Glutamatergic neuron (in vitro differentiated cells): ENCODE data around the gene ZNF70. TPM values are rescaled to one million over a fixed set of nuclear protein-coding genes. Genes with fewer than 3 reads are reported as not detected.
A peak's percentile ranks its signal among the peaks of the same experiment; 100 is the strongest.

ENCODE experiments used
- DNase-seq: peaks from one replicate; pipeline ENCODE4 v3.0.0; 2022
- H3K27ac Mint-ChIP-seq: one replicate; pipeline ENCODE4 v1.8.0; 2020; ENCODE audit warnings: mild to moderate bottlenecking, mixed read lengths, inconsistent platforms; ENCODE audit not compliant: unreplicated experiment
- H3K27me3 Mint-ChIP-seq: one replicate; pipeline ENCODE4 v1.8.0; 2020; ENCODE audit warnings: mild to moderate bottlenecking, moderate library complexity, mixed read lengths, inconsistent platforms; ENCODE audit not compliant: unreplicated experiment
- H3K36me3 Mint-ChIP-seq: one replicate; pipeline ENCODE4 v1.8.0; 2020; ENCODE audit warnings: mild to moderate bottlenecking, mixed read lengths, inconsistent platforms; ENCODE audit not compliant: unreplicated experiment
- H3K4me1 Mint-ChIP-seq: one replicate; pipeline ENCODE4 v1.8.0; 2020; ENCODE audit warnings: mild to moderate bottlenecking, low read depth, mixed read lengths, inconsistent platforms; ENCODE audit not compliant: unreplicated experiment
- H3K4me3 Mint-ChIP-seq: one replicate; pipeline ENCODE4 v1.8.0; 2020; ENCODE audit warnings: mild to moderate bottlenecking, mixed read lengths, inconsistent platforms; ENCODE audit not compliant: unreplicated experiment
- H3K9me3 Mint-ChIP-seq: one replicate; pipeline ENCODE4 v1.8.0; 2020; ENCODE audit warnings: mild to moderate bottlenecking, moderate library complexity, mixed read lengths, inconsistent platforms; ENCODE audit not compliant: unreplicated experiment
- CTCF ChIP-seq: fragments of 200-600 bp; sonication (generic); IDR thresholded peaks from one replicate; pipeline ENCODE4 v1.5.0; 2021; ENCODE audit not compliant: partially characterized antibody, unreplicated experiment
- total RNA-seq: library from RNA; stranded (reverse); fragmentation: NEBNext Ultra II Directional; extraction: Animal tissue kit (Norgen Biotek cat#: 25700); gene quantifications from one replicate; pipeline ENCODE4 v1.2.1, GENCODE V29; 2021; ENCODE audit not compliant: unreplicated experiment

ZNF70 gene
- total RNA-seq, 1 donor from 2014 or later, result 9.0 TPM

- no peak for TF ChIP-seq CTCF
- H3K4me1 Mint-ChIP-seq, result peaks cover 4% of the 10 kb centered on the region
- peaks cover 8% of the 10 kb centered on the region for H3K27me3 Mint-ChIP-seq
- no peaks in the 10 kb centered on the region for H3K36me3 Mint-ChIP-seq
- DNase-seq, result no peak
- peaks cover 2% of the 10 kb centered on the region for H3K9me3 Mint-ChIP-seq
- peak overlapping the region; percentile 52 for H3K4me3 Mint-ChIP-seq
- H3K27ac Mint-ChIP-seq, result peak overlapping the region; percentile 62
Measured at GRCh38 chr22:23764899-23765881, 14.3 kb upstream of the ZNF70 start.

- Mint-ChIP-seq H3K9me3 (no peaks in the 10 kb centered on the region), H3K27ac (no peak overlapping the region), H3K4me1 (peaks cover 2% of the 10 kb centered on the region), H3K27me3 (peaks cover 3% of the 10 kb centered on the region), H3K36me3 (no peaks in the 10 kb centered on the region), H3K4me3 (no peak overlapping the region)
- no peak for DNase-seq
- no peak for TF ChIP-seq CTCF
Measured at GRCh38 chr22:23763954-23764353, 13.0 kb upstream of the ZNF70 start.

- no peak overlapping the region for H3K4me3 Mint-ChIP-seq
- peaks cover 3% of the 10 kb centered on the region for H3K27me3 Mint-ChIP-seq
- H3K9me3 Mint-ChIP-seq, result no peaks in the 10 kb centered on the region
- peaks cover 2% of the 10 kb centered on the region for H3K4me1 Mint-ChIP-seq
- no peak overlapping the region for H3K27ac Mint-ChIP-seq
- TF ChIP-seq CTCF, result no peak
- no peaks in the 10 kb centered on the region for H3K36me3 Mint-ChIP-seq
- DNase-seq, result no peak
Measured at GRCh38 chr22:23763579-23763945, 12.7 kb upstream of the ZNF70 start.

GRCh38 chr22:23762842-23763578, 12.1 kb upstream of the ZNF70 start, which contains the start of gene C22orf15:
Gene C22orf15 (plus strand): TSS chr22:23762990. CDS start chr22:23763307, 317 bp downstream.
- H3K36me3 Mint-ChIP-seq, result no peaks in the 10 kb centered on the region
- DNase-seq, result no peak
- no peak within 1 kb of the TSS for H3K4me3 Mint-ChIP-seq
- H3K27ac Mint-ChIP-seq, result no peak within 1 kb of the TSS
- no peaks in the 10 kb centered on the region for H3K9me3 Mint-ChIP-seq
- TF ChIP-seq CTCF, result no peak
- peaks cover 2% of the 10 kb centered on the region for H3K4me1 Mint-ChIP-seq
- peaks cover 3% of the 10 kb centered on the region for H3K27me3 Mint-ChIP-seq

GRCh38 chr22:23760056-23760455, 9.1 kb upstream of the ZNF70 start:
- Mint-ChIP-seq H3K27me3 (peaks cover 8% of the 10 kb centered on the region), H3K36me3 (no peaks in the 10 kb centered on the region), H3K4me1 (no peaks in the 10 kb centered on the region), H3K27ac (no peak overlapping the region), H3K9me3 (no peaks in the 10 kb centered on the region), H3K4me3 (no peak overlapping the region)
- DNase-seq, result no peak
- TF ChIP-seq CTCF, result no peak
